MG63 (cell line): ENCODE data around the gene CDK15. TPM values are rescaled to one million over a fixed set of nuclear protein-coding genes. Genes with fewer than 3 reads are reported as not detected.
A peak's percentile ranks its signal among the peaks of the same experiment; 100 is the strongest.

Source experiments
- DNase-seq: peaks from one replicate; pipeline ENCODE4 v3.0.0-alpha.2; 2020
- H3K27me3 ChIP-seq: fragments of 250-450 bp; sonication (Bioruptor Pico); 2 replicates; pipeline ENCODE4 v1.5.1; 2020; ENCODE audit warnings: mild to moderate bottlenecking, moderate library complexity
- H3K36me3 ChIP-seq: fragments of 250-450 bp; sonication (Bioruptor Pico); 2 replicates; pipeline ENCODE4 v1.5.1; 2020; ENCODE audit warnings: mild to moderate bottlenecking, moderate library complexity
- H3K4me3 ChIP-seq: fragments of 250-450 bp; sonication (Bioruptor Pico); 2 replicates; pipeline ENCODE4 v1.5.1; 2020; ENCODE audit warnings: mild to moderate bottlenecking, moderate library complexity
- H3K9me3 ChIP-seq: fragments of 250-450 bp; sonication (Bioruptor Pico); 2 replicates; pipeline ENCODE4 v1.5.1; 2020; ENCODE audit warnings: mild to moderate bottlenecking, moderate library complexity
- total RNA-seq: library from RNA; depleted of rRNA; stranded (reverse); fragments of >200 nt; shearing (Covaris generic); gene quantifications from 2 replicates; pipeline ENCODE4 v1.2.3, GENCODE V29; 2014; ENCODE audit warnings: low replicate concordance; rRNA removed

CDK15 gene
- total RNA-seq, 1 experiment from 2014 or later, result 6.5 TPM

DNA sequence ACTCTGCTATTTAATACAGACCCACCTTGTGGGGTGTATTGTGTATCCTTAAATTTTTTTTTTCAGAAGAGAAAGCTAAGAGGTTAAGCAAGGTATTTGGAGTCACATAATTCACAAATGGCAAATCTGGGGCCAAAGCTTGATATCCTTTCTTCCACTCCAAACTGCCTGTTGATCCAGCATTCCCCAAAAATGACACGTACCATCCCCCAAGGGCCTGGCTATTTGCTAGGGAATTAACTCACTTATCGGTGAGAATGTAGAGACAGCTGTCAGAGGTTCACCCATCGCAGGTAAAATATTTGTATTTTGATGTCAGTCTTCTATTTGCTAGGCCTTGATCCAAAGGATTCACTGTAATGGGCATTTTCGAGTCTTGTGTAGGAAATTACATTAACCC is 123.7 kb downstream of the CDK15 start:
- no peaks in the 10 kb centered on the region for H3K27me3 ChIP-seq
- no peak for DNase-seq
- no peaks in the 10 kb centered on the region for H3K36me3 ChIP-seq
- no peaks in the 10 kb centered on the region for H3K9me3 ChIP-seq
- H3K4me3 ChIP-seq, result no peak overlapping the region

GRCh38 chr2:201930831-201931230 is 124.5 kb downstream of the CDK15 start:
- H3K9me3 ChIP-seq, result no peaks in the 10 kb centered on the region
- H3K27me3 ChIP-seq, result no peaks in the 10 kb centered on the region
- no peak overlapping the region for H3K4me3 ChIP-seq
- no peaks in the 10 kb centered on the region for H3K36me3 ChIP-seq
- DNase-seq, result peak; percentile 30

DNA sequence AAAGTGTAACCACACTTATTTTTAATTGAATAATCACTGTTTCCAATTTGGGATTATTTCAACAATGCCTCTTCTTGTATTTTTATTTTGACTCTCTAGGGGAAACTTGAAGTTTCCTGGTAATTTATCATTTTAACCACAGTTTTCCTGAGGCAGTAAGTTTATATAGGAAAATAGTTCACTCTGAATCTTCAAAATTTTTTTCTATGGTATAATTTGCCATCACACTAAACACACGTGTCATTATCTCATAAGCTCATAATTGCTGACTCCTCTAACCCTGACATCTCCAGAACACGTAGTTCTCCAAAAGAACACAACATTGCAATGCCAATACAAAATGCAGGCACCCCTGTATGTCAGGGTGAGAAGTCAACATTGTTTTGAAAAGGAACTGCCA is 125.1 kb downstream of the CDK15 start:
- Histone ChIP-seq H3K27me3 (no peaks in the 10 kb centered on the region), H3K4me3 (no peak overlapping the region), H3K9me3 (no peaks in the 10 kb centered on the region), H3K36me3 (no peaks in the 10 kb centered on the region)
- no peak for DNase-seq

DNA sequence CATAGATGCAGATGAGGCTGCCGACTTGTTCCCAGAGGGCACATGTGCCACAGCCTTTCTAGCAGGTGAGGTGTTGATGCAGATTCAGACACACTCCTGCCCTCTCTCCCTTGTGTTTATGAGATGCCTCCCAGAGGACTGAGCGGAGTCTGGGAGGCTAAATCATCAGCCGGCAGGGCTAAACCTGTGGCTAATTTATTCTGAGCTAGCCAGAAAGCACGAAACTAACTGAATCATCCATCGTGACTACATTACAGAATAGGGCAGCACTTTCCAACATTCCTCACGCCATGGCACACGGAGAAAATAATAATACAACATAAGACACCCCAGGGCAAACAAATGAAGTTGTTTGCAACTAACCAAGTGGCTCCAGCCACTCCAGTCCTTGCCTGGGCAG is 125.6 kb downstream of the CDK15 start:
- H3K27me3 ChIP-seq, result no peaks in the 10 kb centered on the region
- DNase-seq, result peak; percentile 65
- no peaks in the 10 kb centered on the region for H3K9me3 ChIP-seq
- no peak overlapping the region for H3K4me3 ChIP-seq
- H3K36me3 ChIP-seq, result no peaks in the 10 kb centered on the region

GRCh38 chr2:201932511-201932910 is 126.2 kb downstream of the CDK15 start:
- H3K27me3 ChIP-seq, result no peaks in the 10 kb centered on the region
- peak; percentile 69 for DNase-seq
- no peak overlapping the region for H3K4me3 ChIP-seq
- no peaks in the 10 kb centered on the region for H3K36me3 ChIP-seq
- H3K9me3 ChIP-seq, result no peaks in the 10 kb centered on the region

- no peaks in the 10 kb centered on the region for H3K36me3 ChIP-seq
- H3K27me3 ChIP-seq, result no peaks in the 10 kb centered on the region
- H3K4me3 ChIP-seq, result no peak overlapping the region
- peak; percentile 74 for DNase-seq
- no peaks in the 10 kb centered on the region for H3K9me3 ChIP-seq
Measured at GRCh38 chr2:201933792-201934237, 127.5 kb downstream of the CDK15 start.

- H3K9me3 ChIP-seq, result no peaks in the 10 kb centered on the region
- no peaks in the 10 kb centered on the region for H3K36me3 ChIP-seq
- H3K27me3 ChIP-seq, result no peaks in the 10 kb centered on the region
- DNase-seq, result no peak
- no peak overlapping the region for H3K4me3 ChIP-seq
Measured at GRCh38 chr2:201936817-201937216, 130.5 kb downstream of the CDK15 start.

GRCh38 chr2:201937343-201937742 is 131.0 kb downstream of the CDK15 start:
- Histone ChIP-seq H3K36me3 (no peaks in the 10 kb centered on the region), H3K27me3 (no peaks in the 10 kb centered on the region), H3K4me3 (no peak overlapping the region), H3K9me3 (no peaks in the 10 kb centered on the region)
- no peak for DNase-seq

DNA sequence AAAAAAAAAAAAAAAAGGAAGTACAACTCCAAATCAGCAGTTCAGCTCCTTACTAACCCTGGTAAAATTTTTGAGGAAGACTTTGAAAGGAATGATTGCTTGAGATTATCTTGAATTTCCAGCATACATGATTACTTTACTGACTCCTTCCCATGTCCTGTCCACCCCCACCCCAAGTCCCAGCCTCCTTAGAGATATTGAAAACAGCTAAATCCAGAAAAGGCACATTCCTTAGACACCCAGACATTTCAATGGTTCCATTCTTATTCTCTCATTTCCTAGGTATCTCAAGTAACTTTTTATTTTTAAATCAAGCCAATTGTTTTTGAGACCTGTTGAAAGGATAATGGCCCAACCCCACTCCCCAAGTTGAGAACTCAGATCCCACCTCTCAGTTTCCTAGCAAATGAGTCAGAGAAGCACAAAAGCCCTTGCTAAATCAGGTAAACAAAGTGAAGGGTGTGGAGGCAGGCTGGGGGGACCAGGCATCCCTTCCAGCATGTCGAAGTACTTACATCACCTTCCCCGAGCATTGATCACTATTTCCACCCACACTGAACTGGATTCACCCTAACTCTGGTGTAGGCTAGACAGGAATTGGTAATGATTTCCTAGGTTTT is 131.9 kb downstream of the CDK15 start:
- no peaks in the 10 kb centered on the region for H3K36me3 ChIP-seq
- no peak for DNase-seq
- no peak overlapping the region for H3K4me3 ChIP-seq
- H3K9me3 ChIP-seq, result no peaks in the 10 kb centered on the region
- no peaks in the 10 kb centered on the region for H3K27me3 ChIP-seq

GRCh38 chr2:201938781-201939180 is 132.4 kb downstream of the CDK15 start:
- no peak for DNase-seq
- H3K4me3 ChIP-seq, result no peak overlapping the region
- H3K36me3 ChIP-seq, result no peaks in the 10 kb centered on the region
- H3K9me3 ChIP-seq, result no peaks in the 10 kb centered on the region
- no peaks in the 10 kb centered on the region for H3K27me3 ChIP-seq

- DNase-seq, result no peak
- Histone ChIP-seq H3K36me3 (no peaks in the 10 kb centered on the region), H3K9me3 (no peaks in the 10 kb centered on the region), H3K27me3 (no peaks in the 10 kb centered on the region), H3K4me3 (no peak overlapping the region)
Measured at GRCh38 chr2:201939453-201939941, 133.2 kb downstream of the CDK15 start.

DNA sequence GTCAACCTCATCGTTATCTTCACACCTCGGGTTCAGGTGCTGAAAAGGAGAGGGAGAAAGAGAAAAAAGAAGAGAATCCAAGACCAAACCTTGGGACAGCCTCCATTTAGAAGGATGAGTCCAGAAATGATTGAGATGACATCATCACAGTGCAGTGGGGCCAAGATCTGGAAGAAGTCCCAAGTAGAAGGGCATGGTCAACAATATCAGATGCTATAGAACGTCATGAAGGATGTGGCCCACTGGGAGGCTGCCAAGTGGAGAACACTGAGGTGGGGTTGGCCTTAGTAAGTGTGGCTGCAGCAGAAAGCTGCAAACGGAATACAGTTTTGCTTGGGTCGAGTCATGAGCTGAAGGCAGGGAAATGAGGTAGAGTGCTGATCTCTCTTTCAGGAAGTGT is 136.2 kb downstream of the CDK15 start:
- DNase-seq, result peak; percentile 7
- Histone ChIP-seq H3K36me3 (no peaks in the 10 kb centered on the region), H3K4me3 (no peak overlapping the region), H3K9me3 (no peaks in the 10 kb centered on the region), H3K27me3 (no peaks in the 10 kb centered on the region)

Other genes with a start within 250 kb of the CDK15 start
- gene TMEM237, start 163.0 kb upstream of the CDK15 start, total RNA-seq, result 63.8 and 73.3 TPM in 2 replicates
- gene MPP4, start 107.9 kb upstream of the CDK15 start, total RNA-seq, result 5.5 and 7.6 TPM in 2 replicates
- gene ALS2, start 25.6 kb upstream of the CDK15 start, total RNA-seq, result 10.0 and 21.9 TPM in 2 replicates
- gene FZD7, start 227.3 kb downstream of the CDK15 start, total RNA-seq, result 15.6 and 23.6 TPM in 2 replicates